Lower leg skin (tissue), 3 donors: ENCODE data around the gene DHRS11.

Source experiments
- CTCF ChIP-seq, 3 donors: fragments of 450-650 bp; IDR thresholded peaks; one replicate each; pipeline ENCODE4 v1.5.1; 2016; ENCODE audit warnings: antibody characterized with exemption in 3 of 3, mild to moderate bottlenecking in 3 of 3, moderate library complexity in 2 of 3
- POLR2A ChIP-seq, 2 donors: fragments of 450-650 bp; IDR thresholded peaks; one replicate each; pipeline ENCODE4 v1.6.1; 2016 to 2017; ENCODE audit warnings: antibody characterized with exemption in 2 of 2, mild to moderate bottlenecking in 1 of 2, moderate library complexity in 1 of 2

GRCh38 chr17:36608280-36608679, 16.6 kb downstream of the DHRS11 start:
- no peak for TF ChIP-seq CTCF (IDR thresholded peaks at IDR 0.05)
- TF ChIP-seq POLR2A (IDR thresholded peaks at IDR 0.05), result no peak
